ENCODE results near the gene NCKAP5. TPM values are rescaled to one million over a fixed set of nuclear protein-coding genes. Genes with fewer than 3 reads are reported as not detected.

Gene NCKAP5
- polyA plus RNA-seq, 3 donors = not detected

- no peak overlapping the region for H3K27ac Mint-ChIP-seq
- Histone ChIP-seq H3K9ac (ENCODE audit: insufficient read depth, low read length, poor library complexity, severe bottlenecking) (no peak overlapping the region), H3K9me3 (replicated peaks in 1 of 2; ENCODE audit: control insufficient read depth in 1 of 2, insufficient read depth in 1 of 2, low read length in 2 of 2) (no peaks in the 10 kb centered on the region), H3K4me2 (replicated peaks; ENCODE audit: extremely low read depth, low read length, poor library complexity, severe bottlenecking) (no peak overlapping the region), H3K27me3 (ENCODE audit: control insufficient read depth in 2 of 2, insufficient read depth in 2 of 2, low read length in 2 of 2) (no peaks in the 10 kb centered on the region), H3K4me1 (ENCODE audit: control insufficient read depth in 1 of 2, insufficient read depth in 2 of 2, low read length in 2 of 2) (no peaks in the 10 kb centered on the region), H3K79me2 (ENCODE audit: insufficient read depth, low read length) (no peaks in the 10 kb centered on the region), H2AFZ (ENCODE audit: insufficient read depth, low read depth, low read length, poor library complexity, severe bottlenecking) (no peak overlapping the region), H3K27ac (ENCODE audit: low read depth in 1 of 2, low read length in 2 of 2) (no peak overlapping the region), H4K20me1 (ENCODE audit: insufficient read depth, low read length) (no peaks in the 10 kb centered on the region), H3K4me3 (replicated peaks in 1 of 3; ENCODE audit: low read depth in 2 of 3, low read length in 3 of 3) (no peak overlapping the region), H3K36me3 (replicated peaks in 1 of 2; ENCODE audit: control insufficient read depth in 1 of 2, insufficient read depth in 2 of 2, low read length in 2 of 2) (no peaks in the 10 kb centered on the region)
- peaks cover 0 to 4% (median 0%) of the 10 kb centered on the region in 7 donors for H3K9me3 Mint-ChIP-seq
- no peaks in the 10 kb centered on the region for H3K36me3 Mint-ChIP-seq
- no peak overlapping the region for H3K4me3 Mint-ChIP-seq
- H3K27me3 Mint-ChIP-seq (ENCODE audit: low read depth in 3 of 3) = no peaks in the 10 kb centered on the region
- H3K4me1 Mint-ChIP-seq = no peaks in the 10 kb centered on the region
- intact Hi-C loops (cut with micrococcal nuclease) = no loop called here
- TF ChIP-seq, protein P1, sequence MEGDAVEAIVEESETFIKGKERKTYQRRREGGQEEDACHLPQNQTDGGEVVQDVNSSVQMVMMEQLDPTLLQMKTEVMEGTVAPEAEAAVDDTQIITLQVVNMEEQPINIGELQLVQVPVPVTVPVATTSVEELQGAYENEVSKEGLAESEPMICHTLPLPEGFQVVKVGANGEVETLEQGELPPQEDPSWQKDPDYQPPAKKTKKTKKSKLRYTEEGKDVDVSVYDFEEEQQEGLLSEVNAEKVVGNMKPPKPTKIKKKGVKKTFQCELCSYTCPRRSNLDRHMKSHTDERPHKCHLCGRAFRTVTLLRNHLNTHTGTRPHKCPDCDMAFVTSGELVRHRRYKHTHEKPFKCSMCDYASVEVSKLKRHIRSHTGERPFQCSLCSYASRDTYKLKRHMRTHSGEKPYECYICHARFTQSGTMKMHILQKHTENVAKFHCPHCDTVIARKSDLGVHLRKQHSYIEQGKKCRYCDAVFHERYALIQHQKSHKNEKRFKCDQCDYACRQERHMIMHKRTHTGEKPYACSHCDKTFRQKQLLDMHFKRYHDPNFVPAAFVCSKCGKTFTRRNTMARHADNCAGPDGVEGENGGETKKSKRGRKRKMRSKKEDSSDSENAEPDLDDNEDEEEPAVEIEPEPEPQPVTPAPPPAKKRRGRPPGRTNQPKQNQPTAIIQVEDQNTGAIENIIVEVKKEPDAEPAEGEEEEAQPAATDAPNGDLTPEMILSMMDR (IDR thresholded peaks at IDR 0.05) = no peak
- no peak for DNase-seq
These were observed 817.7 kb downstream of the NCKAP5 start for GRCh38 chr2:132750606-132751005.

- Histone ChIP-seq H3K9me3 (replicated peaks in 1 of 2; ENCODE audit: control insufficient read depth in 1 of 2, insufficient read depth in 1 of 2, low read length in 2 of 2) (no peaks in the 10 kb centered on the region), H3K27ac (ENCODE audit: low read depth in 1 of 2, low read length in 2 of 2) (no peak overlapping the region), H3K4me3 (replicated peaks in 1 of 3; ENCODE audit: low read depth in 2 of 3, low read length in 3 of 3) (no peak overlapping the region), H4K20me1 (ENCODE audit: insufficient read depth, low read length) (no peaks in the 10 kb centered on the region), H3K4me1 (ENCODE audit: control insufficient read depth in 1 of 2, insufficient read depth in 2 of 2, low read length in 2 of 2) (no peaks in the 10 kb centered on the region), H3K4me2 (replicated peaks; ENCODE audit: extremely low read depth, low read length, poor library complexity, severe bottlenecking) (no peak overlapping the region), H3K9ac (ENCODE audit: insufficient read depth, low read length, poor library complexity, severe bottlenecking) (no peak overlapping the region), H2AFZ (ENCODE audit: insufficient read depth, low read depth, low read length, poor library complexity, severe bottlenecking) (no peak overlapping the region), H3K27me3 (ENCODE audit: control insufficient read depth in 2 of 2, insufficient read depth in 2 of 2, low read length in 2 of 2) (no peaks in the 10 kb centered on the region), H3K36me3 (replicated peaks in 1 of 2; ENCODE audit: control insufficient read depth in 1 of 2, insufficient read depth in 2 of 2, low read length in 2 of 2) (no peaks in the 10 kb centered on the region), H3K79me2 (ENCODE audit: insufficient read depth, low read length) (no peaks in the 10 kb centered on the region)
- H3K4me3 Mint-ChIP-seq = no peak overlapping the region
- H3K4me1 Mint-ChIP-seq = no peaks in the 10 kb centered on the region
- no peaks in the 10 kb centered on the region for H3K27me3 Mint-ChIP-seq (ENCODE audit: low read depth in 3 of 3)
- WGBS (ENCODE audit: insufficient coverage) = no CpG with 5 or more reads among the region's 2 CpGs
- no peak overlapping the region for H3K27ac Mint-ChIP-seq
- H3K36me3 Mint-ChIP-seq = no peaks in the 10 kb centered on the region
- TF ChIP-seq, protein P1 (IDR thresholded peaks at IDR 0.05) = no peak
- peaks cover 0 to 4% (median 0%) of the 10 kb centered on the region in 7 donors for H3K9me3 Mint-ChIP-seq
- intact Hi-C loops (cut with micrococcal nuclease) = no loop called here
- no peak for DNase-seq
These were observed 821.2 kb downstream of the NCKAP5 start for GRCh38 chr2:132747046-132747445.
